ENCODE measurements around the gene AGK. TPM values are rescaled to one million over a fixed set of nuclear protein-coding genes. Genes with fewer than 3 reads are reported as not detected.
"Not testable (repeated sequence)": the region's sequence is repeated elsewhere in the genome, so short reads cannot be mapped to it uniquely, and the experiment has no call there.

The AGK gene
- polyA plus RNA-seq, 4 donors, result 35.2 to 40.8 (median 39.3) TPM

DNA sequence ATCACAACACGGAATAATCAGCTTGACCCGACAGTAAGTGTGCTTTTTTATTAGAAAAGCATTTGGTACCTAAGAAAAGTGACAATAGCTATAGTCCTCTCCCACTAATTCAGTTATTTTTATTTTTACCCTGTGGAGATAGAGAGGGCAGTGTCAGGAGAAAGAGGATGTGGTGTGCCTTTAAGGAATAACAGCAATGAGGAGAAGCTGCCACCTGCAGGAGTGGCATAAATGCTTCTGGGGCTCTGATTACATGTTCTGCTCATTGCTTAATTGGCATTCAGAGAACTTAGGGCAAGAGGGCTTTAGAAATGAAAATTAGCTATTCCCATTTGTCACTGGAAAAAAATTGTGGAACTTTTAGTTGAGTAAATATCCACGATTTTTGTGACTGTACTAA is 90.7 kb downstream of the AGK start:
- DNase-seq (ENCODE audit: low read depth in 4 of 4, low spot score in 3 of 4), result no peak

DNA sequence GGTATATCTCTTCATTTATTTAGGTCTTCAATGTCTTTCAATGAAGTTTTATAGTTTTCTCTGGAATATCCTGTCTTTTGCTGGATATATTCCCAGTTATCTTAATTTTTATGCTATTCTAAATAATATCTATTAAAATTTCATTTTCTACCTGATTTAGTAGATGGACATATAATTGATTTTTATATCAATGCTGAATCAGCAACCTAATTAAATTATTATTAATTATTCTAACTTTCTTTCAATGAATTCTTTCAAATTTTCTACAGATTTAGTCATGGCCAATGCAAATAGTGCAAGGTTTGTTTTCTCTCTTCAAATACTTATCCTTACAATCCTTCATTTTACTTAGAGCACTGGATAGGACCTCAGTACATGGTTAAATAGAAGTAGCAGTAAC is 94.0 kb downstream of the AGK start:
- no peak for DNase-seq (ENCODE audit: low read depth in 4 of 4, low spot score in 3 of 4)

DNA sequence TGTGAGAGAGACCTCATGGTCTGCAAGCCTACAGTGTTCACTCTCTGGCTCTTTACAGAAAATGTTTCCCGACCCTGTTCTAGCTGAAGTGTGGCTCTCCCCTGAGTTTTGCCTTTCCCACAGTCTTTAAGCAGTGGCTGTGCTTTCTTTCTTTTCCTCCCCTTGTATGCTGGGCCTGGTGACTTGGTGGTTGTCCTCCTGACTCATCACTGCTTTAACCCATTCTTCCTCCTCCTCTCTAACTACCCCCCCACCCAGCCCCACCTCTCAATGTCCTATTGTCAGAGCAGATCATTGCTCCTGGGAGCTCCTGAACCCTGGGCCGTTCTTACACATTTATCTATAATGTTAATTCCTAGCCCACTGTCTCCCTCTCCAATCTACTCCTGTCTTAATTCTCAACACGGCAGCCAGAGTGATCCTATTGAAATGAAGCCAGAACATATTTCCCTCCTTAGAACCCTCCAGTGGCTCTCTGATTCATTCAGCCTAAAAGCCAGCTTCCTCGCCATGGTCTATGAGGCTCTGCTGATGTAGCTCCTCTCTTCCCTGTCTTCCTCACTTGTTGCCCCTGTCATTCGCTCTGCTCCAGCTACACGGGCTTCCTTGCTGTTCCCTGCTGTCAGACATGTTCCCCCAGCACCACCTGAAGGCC is 95.7 kb downstream of the AGK start:
- DNase-seq (ENCODE audit: low read depth in 4 of 4, low spot score in 3 of 4), result no peak

DNA sequence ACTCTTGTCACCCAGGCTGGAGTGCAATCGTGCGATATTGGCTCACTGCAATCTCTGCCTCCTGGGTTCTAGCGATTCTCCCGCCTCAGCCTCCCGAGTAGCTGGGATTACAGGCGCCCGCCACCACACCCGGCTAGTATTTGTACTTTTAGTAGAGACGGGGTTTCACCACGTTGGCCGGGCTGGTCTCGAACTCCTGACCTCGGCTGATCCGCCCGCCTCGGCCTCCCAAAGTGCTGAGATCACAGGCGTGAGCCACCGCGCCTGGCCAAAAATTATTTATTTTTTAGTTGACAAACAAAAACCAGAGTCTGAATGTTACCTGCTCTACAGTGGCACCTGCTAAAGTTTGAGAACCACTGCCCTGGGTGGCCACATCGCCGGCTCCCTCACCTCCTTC is 96.5 kb downstream of the AGK start:
- DNase-seq (ENCODE audit: low read depth in 4 of 4, low spot score in 3 of 4), result not testable (repeated sequence)

DNA sequence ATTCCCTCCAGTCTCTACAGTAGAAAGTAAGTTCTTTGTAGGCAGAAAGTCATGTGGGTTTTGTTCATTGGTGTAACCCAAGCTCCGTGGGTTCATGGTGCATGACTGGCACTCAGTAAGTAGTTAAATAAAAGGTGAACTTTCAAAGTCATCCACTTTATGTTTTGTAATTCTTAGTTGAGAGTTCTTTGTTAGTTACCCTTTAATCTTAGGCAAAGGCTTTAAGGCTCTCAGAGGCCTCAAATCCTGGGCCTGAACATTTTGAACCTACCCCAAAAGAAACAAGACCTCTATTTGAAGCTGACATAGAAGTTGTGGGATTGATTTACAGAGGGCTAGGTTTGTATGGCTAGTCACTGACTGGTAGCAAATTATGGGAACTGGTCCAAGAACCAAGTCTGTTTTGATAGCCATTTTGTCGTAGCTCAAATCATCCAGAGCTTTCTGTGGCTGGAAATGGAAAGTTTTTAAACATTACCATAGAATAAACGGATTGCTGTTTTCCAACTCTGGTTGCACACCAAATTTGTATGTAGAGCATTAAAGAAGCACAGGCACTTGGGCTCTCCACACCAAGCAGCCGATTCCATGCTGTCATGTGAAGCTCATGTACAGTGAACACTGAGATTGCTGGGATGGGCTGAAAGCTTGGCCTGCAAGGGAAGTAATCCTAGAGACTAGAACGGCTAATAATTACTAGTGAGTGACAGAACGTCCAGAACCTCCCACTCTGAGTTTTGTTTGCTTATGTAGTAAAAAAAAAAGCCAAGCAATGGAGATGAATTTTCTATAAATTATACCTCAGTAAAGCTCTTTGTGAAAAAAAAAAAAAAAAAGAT is 97.3 kb downstream of the AGK start:
- DNase-seq (ENCODE audit: low read depth in 4 of 4, low spot score in 3 of 4), result no peak

DNA sequence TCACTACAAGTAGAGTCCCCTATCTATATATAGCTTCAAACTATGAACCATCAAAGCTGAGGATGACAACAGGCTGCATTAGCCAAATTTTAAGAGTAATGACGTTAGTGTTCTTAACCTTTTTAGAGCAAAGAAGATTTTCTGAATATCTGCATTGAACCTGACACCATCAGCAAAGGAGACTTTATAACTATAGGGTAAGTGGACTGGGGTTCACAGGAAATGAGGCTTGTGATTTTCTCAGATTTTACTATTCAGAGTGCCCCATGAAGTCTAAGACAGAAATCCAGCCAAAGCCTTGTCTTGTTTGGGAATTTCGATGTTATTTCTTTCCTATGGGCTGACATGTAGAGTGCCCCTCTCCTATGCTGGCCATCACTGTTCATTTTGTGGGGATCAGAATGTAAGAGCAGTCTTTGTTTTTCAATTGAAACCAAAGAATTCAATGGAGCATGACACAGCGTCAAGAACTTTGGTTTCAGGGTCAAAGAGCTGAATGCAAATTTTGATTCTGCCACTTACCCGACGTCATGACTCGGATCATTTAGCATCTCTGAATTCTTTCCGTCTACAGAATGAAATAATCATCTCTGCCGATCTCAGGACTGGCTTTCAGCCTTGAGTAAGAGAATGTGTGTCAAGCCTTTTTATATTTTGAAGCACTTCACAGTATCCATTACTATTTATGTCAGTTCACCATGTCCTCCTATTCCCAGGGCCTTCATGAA is 98.1 kb downstream of the AGK start:
- peak in 1 of 4 donors; percentile 18 for DNase-seq (ENCODE audit: low read depth in 4 of 4, low spot score in 3 of 4)

DNA sequence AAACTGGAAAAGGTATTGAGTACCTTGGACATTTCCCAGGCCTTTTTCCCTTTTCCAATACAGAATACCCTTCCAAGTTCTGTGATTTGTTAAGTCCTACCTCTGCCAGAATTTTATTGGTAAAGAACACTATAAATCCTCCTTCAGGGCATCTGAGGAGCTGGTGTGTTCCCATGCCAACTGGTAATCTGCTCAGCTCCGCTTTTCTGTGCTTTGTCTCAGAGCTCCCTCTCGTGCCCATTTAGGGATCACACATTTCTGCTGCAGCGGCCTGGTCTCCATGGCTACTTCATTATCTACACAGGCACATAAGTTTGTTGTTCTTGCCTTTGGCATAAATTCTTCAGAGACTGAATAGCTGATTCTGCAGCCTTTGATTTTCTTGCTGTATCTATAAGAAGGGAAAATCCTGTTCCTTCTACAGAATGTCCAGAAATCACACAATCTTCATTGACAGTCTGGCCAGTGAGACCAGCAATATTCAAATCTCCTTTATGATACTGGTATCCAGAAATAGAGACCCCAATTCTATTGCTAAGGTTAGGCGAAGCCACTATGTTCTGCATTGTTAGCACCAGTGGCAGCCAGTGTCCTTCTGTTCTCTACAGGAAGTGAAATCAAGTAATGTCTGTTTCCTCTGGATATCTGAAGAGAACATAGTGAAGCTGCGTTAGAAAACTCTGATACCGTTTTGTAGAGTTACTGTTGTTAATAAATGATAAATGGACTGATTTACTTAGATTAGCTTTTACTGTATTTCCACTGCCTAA is 98.8 kb downstream of the AGK start:
- peak; percentile 68 to 82 (median 78) for DNase-seq (ENCODE audit: low read depth in 4 of 4, low spot score in 3 of 4)

DNA sequence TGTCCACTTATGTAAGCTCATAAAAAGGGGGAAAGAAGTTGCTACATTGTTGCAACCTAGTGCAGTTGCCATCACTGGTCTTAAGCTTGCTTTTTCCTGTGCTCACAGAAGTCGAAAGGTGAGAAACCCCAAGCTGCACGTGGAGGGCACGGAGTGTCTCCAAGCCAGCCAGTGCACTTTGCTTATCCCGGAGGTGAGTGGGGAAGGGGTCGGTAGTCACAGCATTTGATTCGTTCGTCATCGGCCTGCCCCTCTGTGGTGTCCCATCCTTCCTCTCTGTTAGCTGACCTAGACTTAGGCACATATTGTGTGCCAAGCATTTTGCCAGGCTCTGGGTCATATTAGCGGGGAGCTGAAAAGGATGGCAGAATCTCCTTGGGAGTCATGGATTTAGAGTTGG is 100.2 kb downstream of the AGK start:
- DNase-seq (ENCODE audit: low read depth in 4 of 4, low spot score in 3 of 4), result no peak

DNA sequence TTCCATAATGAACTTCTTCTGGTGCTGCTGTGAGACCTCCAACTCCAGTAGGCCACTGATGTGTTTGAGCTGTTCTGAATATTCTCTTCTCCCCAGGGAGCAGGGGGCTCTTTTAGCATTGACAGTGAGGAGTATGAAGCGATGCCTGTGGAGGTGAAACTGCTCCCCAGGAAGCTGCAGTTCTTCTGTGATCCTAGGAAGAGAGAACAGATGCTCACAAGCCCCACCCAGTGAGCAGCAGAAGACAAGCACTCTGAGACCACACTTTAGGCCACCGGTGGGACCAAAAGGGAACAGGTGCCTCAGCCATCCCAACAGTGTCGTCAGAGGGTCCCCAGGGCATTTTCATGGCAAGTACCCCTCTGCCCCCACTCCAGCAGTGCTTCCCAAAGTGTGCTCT is 101.5 kb downstream of the AGK start:
- no peak for DNase-seq (ENCODE audit: low read depth in 4 of 4, low spot score in 3 of 4)

DNA sequence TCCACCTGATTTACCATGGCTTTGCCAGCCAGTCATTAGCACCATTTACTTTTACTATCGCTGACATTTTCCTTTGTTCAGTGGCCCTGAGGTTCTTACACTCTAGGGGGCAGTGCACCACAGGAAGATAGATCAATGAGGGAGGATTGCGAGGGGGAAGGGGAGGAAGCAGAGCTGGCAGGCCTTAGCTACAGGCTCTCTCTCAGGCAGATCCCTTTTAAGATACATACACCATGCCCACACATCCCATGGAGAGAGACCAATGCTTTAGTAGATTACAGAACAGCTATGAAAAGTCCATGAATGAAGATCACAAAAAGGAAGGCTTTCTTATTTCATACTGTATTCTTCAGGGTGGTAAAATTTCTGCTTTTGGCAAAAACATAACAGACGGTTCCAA is 103.3 kb downstream of the AGK start:
- no peak for DNase-seq (ENCODE audit: low read depth in 4 of 4, low spot score in 3 of 4)

DNA sequence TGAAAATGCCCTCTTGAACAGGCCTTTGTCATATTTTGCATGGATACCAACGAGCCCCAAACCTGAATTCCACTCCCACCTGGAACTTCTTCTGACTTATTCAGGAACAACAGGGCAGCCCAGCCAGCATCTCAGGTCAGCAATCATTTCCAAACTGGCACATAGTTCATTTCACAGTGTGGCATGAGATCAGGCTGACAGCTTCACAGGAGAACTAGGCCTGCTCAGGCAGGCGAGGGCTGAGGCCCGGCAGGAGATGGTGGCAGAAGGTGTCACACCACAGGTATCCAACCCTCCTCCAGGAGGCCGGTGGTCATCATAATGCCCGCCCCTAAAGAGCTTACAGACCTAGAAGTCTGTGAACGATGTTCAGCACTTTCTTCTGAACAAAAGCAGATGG is 108.3 kb downstream of the AGK start:
- no peak for DNase-seq (ENCODE audit: low read depth in 4 of 4, low spot score in 3 of 4)

DNA sequence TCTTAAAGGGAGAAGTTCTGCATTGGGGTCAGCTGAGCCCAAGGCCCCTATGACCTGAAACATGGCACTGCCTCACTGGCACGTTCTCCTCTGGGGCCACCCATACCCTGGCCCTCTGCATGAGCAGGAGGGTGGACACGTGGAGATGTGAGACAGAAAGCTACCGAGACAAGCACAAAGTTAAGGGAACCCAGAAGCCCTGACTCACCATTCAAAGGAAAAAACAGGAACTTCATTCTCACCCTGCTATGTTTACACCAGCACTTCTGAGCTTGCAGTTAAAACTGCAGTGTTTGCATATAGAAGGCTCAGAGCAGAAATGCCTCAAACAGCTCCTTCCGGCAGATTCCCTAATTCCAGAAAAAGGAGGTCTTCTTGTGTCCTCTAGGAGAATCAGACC is 109.0 kb downstream of the AGK start:
- no peak for DNase-seq (ENCODE audit: low read depth in 4 of 4, low spot score in 3 of 4)

DNA sequence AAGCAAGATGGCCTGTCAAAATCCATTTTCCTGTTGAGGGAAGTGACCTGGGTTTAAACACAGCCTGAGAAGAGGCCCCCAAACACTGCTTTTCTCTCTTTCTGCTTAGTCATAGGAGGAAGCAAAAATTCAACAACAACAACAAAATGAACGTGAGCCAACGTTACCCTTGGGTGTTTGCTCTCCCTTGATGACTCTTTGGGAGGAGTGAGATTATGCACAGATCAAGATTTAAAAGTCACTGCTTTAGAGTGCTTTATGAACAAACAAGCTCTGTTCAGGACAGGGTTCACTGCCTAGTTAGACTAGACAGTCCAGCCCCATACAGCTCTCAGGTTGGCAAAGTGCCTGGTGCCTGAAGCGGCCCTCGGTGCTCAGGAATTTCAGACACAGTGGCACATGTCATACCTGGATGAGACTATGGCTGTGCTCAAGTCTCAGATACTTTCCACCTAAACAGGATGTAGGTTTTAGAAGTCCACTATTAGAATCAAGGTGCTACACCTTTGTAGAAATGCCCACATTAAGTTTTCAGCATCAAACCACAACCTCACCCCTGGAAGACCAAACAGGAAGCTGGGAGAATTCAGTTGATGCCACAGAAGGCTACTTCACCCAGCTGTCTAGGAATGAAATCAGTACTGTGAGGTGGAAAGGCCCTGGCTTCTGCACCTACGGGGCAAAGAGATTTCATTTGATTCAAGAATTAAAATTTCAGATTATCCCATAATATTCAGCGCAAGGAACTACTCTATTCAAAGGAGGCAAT is 112.1 kb downstream of the AGK start:
- no peak for DNase-seq (ENCODE audit: low read depth in 4 of 4, low spot score in 3 of 4)

DNA sequence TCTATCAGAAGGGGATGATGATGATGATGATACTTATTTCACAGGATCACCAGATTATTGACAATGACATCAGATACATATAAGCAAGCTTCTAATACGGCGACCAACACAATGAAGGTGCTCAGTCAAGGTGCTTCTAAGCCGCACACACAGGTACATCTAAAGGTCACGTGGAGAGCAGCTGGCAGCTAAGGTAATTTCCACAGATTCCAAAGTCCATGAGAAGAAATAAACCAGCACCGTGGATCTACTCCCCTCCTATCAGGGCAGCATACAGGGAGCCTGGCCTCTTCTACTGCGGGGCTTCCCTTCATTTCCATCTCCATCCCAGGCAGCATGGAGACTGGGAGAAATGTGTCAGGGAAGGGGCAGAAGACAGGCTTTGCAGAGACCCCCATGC is 113.2 kb downstream of the AGK start:
- no peak for DNase-seq (ENCODE audit: low read depth in 4 of 4, low spot score in 3 of 4)

DNA sequence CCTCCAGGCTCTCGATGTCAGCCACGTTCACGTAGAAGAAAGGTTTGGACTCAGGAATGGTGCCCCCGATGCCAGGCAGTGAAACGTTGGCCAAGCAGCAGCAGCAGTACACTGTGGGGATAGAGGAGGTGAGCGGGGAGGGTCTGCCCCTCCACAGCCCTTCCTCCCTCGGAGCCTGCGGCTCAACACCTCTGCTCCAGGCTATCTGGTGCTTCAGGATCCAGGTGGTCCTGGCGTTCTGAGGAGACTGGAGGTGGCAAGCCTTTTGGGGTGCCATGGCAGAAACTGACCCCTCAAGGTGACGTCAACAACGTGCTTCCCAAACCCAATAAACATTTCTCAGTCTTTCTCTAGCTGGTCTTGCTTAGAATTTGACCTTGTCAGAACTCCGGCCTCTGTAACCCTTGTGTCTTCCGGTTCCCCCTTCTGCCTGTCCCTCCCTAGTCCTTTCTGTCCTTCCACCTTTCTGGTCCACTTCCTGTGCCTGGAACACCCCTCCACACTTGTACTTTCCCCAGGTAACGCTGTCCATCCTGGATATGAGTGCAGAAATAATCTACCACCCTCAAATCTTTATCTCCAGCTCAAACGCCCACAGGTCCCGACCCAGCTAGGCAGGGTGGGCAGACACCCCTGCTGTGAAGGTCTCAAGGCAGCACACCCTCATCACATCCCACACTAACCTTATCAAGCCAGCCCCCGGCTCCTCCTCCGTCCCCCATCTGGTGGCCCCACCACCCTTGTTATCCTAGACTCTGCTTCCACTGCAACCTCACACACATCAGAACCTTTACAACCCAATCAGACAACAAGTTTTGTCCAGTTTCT is 114.2 kb downstream of the AGK start:
- DNase-seq (ENCODE audit: low read depth in 4 of 4, low spot score in 3 of 4), result no peak

DNA sequence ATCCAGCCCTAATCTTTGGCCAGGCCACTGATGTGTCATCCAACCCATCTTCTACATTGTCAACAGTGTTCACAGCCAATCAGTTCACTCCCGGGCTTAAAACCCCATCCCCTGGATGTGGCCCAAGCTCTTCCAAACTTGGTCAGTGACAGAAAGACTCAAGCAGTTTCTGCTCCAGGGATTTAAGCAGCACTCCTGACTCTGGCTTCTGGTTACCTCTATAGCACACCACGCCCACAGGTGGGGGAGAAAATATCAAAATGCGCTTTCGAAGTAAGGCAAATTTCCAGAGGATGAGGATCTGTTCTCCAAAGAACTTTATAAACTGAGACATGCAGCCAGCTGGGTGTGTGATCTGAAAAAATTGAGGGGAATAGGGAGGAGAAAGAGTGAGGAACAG is 114.9 kb downstream of the AGK start:
- DNase-seq (ENCODE audit: low read depth in 4 of 4, low spot score in 3 of 4), result no peak

DNA sequence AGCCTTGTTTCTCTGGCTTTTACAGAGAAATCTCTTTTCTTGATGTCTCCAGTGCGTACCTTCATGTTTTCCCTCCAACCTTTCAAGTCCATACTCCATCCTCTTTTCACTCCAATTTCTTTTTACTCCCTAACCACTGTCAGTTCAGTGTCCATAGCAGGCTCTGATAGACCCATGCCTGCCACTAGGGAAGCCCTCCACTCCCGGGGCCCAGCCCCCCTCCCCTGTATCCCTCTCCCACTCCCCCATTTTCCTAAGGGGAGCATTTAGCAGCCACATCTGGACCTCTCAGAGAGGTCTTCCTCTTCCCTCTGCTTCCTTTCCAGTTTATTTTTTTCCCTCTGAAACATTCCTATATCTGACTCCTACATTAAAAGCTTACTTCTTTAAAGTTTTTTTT is 117.6 kb downstream of the AGK start:
- DNase-seq (ENCODE audit: low read depth in 4 of 4, low spot score in 3 of 4), result no peak

DNA sequence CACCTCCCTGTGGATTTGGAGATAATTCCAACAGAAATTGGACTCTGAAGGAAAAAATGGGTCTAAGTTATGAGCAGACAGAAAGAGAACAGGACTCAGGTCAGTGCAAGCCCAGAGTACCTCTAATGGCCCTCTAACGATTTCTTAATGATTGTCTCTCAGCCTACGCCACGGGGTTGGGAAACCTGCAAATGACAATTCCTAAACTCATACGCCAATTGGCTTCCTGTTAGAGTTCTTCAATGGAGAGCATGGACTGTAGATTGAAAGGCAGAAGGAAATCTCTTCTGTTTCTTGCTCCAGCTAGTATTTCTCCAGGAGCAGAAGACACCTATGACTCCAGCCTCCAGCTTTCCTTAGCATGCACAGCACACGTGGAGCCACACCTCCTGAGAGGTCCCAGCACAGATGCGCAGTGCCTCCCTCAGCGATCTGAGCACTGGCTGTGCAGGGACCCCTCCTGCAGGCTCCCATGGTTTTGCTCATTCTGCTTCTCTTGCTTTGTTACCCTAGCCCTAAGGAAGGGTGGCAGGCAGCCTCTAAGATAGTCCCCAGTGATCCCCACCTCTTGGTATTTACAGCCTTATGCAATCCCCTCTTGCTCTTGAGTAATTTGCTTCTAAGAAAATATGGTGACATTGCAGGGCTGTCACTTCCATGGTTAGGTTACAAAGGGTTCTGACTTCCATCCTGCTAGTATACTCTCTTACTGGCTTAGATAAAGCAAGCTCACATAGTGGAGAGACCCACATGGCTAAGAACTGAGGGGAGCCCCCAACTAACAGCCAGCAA is 120.7 kb downstream of the AGK start:
- DNase-seq (ENCODE audit: low read depth in 4 of 4, low spot score in 3 of 4), result no peak

Measured in right renal pelvis (tissue), 4 donors.